GM08714 (cell line): ENCODE measurements around the gene RPRD1B.

Experiments
- H3K4me3 ChIP-seq: fragments of 200-500 bp; sonication (Bioruptor generic); 2 replicates; pipeline ENCODE4 v1.5.1; 2014; ENCODE audit warnings: mild to moderate bottlenecking, low read length, inconsistent platforms
- ZNF274 ChIP-seq: IDR thresholded peaks from 2 replicates; pipeline ENCODE4 v1.6.1; 2012; ENCODE audit warnings: mild to moderate bottlenecking, low read depth, low read length

Gene RPRD1B

GRCh38 chr20:38117635-38118034 lies 84.1 kb downstream of the RPRD1B start:
- TF ChIP-seq ZNF274 = no peak

GRCh38 chr20:38119446-38119845 lies 85.9 kb downstream of the RPRD1B start:
- no peak overlapping the region for H3K4me3 ChIP-seq
- TF ChIP-seq ZNF274 = no peak

More at GRCh38 chr20:38117635-38118034, 84.1 kb downstream of the RPRD1B start:
- no peak overlapping the region for H3K4me3 ChIP-seq

DNA sequence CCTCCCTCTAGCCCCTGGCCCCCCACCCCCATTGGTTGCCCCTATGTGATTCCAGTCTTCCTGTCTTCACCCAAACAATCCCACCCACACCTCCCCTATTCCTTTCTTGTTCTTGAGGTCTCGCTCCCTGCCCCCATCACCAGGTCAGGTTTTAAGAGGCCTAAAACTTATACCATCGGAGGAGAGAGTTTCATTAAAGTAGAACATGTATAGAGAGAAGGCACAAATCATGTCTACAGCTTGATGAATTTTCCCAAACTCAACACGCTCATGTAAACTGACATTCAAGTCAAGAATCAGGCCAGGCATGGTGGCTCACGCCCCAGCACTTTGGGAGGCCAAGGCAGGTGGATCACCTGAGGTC lies 87.1 kb downstream of the RPRD1B start:
- TF ChIP-seq ZNF274 = no peak
- H3K4me3 ChIP-seq = no peak overlapping the region

DNA sequence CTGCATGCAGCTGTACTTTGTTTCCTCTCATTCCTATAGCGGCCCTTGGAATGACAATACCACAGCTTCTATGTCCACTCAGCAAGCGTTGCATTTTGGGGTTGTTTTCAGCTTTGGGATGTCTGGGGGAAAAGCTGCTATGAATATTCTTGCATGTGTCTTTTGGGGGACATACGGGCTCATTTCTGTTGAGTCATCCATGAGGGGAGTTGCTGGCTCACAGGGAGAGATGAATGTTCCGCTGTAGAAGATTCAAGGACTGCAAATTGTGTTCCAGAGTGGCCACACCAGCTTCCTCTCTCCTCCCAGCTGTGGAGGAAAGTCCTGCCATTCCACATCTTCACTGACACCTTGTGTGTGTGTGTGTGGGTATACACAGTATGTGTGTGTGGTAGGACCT lies 88.2 kb downstream of the RPRD1B start:
- no peak overlapping the region for H3K4me3 ChIP-seq
- no peak for TF ChIP-seq ZNF274

GRCh38 chr20:38123021-38123587 lies 89.6 kb downstream of the RPRD1B start:
- H3K4me3 ChIP-seq = no peak overlapping the region
- no peak for TF ChIP-seq ZNF274

DNA sequence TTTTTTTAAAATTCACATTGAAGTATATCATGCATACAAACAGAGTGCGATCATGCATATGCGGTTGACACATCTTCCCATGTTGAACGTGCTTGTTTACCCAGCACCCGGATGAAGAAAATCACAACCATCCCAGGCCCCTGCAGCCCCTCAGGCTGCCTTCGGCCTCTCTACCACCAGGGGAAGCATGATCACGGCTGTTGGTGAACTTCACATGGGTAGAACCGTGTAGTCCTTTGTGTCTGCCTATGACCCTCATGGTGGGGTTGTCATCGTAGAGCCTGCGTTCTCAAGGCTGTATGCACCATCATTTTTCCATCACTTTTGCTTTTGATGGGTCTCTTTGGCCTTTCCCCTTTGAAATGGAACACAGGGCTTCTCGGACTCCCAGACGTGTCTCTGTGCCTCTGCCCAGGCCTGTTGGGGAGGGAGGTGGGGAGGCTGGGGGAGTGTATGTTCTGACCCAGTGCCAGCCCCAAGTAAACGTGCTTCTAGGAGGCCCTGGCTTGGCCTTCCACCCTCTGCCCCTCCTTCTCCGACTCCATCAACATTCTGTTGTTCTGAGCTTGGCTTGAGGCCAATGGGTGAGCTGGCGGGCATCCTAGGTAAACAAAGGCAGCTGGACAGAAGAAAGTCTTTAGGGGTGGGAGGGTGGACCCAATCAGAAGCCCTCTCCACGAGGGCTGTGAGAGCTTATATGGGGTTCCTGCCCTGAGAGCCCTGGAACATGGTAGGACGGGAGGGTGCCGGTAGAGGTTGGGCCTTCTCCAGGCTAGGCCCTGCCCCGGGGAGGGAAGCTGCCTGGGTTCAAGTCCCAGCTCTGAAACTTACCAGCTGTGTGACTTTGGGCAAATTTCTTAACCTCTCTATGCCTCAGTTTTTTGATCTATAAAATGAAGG lies 91.9 kb downstream of the RPRD1B start:
- H3K4me3 ChIP-seq = no peak overlapping the region
- TF ChIP-seq ZNF274 = no peak

DNA sequence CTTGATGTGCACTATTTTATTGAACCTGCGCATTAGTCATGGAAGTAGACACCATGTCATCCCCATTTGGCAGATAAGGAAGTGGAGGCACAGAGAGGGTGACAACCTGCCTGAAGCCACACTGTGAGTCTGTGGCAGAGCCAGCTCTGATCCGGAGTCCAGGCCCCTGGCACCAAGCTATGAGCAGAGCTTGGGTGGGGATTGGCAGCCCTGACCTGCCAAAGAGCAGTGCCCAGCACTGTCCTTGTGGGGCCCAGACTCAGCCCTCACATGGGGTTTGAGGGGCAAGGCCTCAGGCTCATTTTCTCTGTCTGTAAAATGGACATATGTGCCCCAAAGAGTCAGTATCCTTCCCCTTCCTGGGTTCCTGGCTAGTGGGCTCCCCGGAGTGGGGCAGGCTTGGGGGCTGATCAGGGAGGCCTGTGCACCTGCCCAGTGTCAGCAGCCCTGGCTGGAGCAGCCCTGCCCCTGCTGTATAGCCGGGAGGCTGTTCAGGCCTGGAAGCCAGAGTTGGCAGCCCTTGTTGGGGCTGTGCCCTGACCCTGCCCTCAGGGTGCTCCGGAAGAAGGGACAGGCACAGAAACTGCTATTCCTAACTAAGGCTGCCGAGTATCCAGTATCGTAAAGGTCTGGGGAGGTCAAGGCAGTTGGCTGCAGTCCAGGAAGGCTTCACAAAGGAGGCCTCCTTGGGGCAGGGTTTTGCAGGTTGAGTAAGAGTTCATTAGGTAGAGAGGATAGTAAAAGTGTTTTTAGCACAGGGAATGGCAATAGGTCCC lies 92.8 kb downstream of the RPRD1B start:
- TF ChIP-seq ZNF274 = no peak
- H3K4me3 ChIP-seq = no peak overlapping the region

GRCh38 chr20:38126932-38127621 lies 93.5 kb downstream of the RPRD1B start:
- TF ChIP-seq ZNF274 = no peak
- H3K4me3 ChIP-seq = no peak overlapping the region

DNA sequence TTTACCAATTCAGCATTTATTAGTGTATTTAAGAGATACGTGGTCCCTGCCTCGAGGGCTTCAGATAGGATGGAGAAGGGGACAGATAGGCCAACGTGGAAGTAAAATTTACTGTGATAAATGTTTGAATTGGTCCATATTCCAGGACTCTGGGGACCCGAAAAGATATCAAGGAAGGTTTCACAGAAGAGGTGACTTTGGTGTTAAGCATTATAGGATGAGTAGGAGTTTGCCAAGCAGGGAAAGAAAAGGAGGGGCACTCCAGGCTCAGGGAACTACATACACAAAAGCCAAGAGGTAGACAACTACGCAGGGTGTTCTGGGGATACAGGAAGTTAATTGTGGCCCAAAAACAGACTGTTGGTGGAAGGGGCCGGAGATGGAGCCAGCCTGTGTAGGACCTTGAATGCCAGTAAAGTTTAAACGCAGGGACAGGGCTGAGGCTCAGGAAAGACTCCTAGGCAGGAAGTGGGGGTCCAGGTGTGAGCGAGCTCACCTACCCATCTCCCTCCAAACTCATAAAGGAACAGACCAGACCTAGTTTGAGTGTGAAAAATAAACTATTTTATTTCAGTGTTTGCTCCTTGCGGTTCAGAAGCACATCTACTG lies 94.5 kb downstream of the RPRD1B start:
- no peak for TF ChIP-seq ZNF274
- H3K4me3 ChIP-seq = no peak overlapping the region

DNA sequence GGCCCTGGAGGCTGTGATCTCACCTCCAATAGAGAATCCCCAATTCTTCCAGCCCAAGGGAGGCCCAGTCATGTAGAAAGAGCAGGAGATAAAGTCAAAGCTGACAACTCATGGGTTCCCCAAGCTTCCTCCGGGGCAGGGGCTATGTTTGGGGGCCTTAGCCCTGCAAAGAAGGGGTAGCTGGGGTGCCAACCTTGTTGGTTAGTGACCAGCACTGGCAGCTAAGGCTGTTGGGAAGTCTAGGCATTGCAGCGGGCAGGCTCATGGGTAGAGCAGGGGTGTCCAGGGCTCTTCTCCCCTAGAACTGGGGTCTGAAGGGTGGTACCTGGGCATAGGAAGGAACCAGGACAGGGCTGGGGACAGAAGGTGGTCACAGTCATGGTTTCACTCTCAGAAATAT lies 95.1 kb downstream of the RPRD1B start:
- H3K4me3 ChIP-seq = no peak overlapping the region
- TF ChIP-seq ZNF274 = no peak

- TF ChIP-seq ZNF274 = no peak
- H3K4me3 ChIP-seq = no peak overlapping the region
These were observed 95.8 kb downstream of the RPRD1B start for GRCh38 chr20:38129248-38129865.

GRCh38 chr20:38129893-38130609 lies 96.5 kb downstream of the RPRD1B start:
- no peak overlapping the region for H3K4me3 ChIP-seq
- TF ChIP-seq ZNF274 = no peak

GRCh38 chr20:38130687-38131587 lies 97.4 kb downstream of the RPRD1B start:
- H3K4me3 ChIP-seq = no peak overlapping the region
- TF ChIP-seq ZNF274 = no peak
